AG10803 (cell line): Measurements from ENCODE around the gene TBC1D9.

Source experiments
- DNase-seq: peaks from one replicate; pipeline ENCODE4 v3.0.0; 2010; ENCODE audit warnings: low read depth
- H3K4me3 ChIP-seq: 2 replicates; pipeline ENCODE4 v1.5.1; 2011; ENCODE audit warnings: mild to moderate bottlenecking, low read length, control low read depth
- CTCF ChIP-seq: conservative IDR thresholded peaks from 2 replicates; pipeline ENCODE4 v1.5.1; 2011; ENCODE audit warnings: mild to moderate bottlenecking, low read length, control low read depth, inconsistent platforms

Gene TBC1D9

GRCh38 chr4:140725556-140725955 is 30.6 kb downstream of the TBC1D9 start:
- no peak for TF ChIP-seq CTCF
- H3K4me3 ChIP-seq = no peak overlapping the region

GRCh38 chr4:140724760-140725159 is 31.4 kb downstream of the TBC1D9 start:
- TF ChIP-seq CTCF = no peak
- peak; percentile 25 for DNase-seq
- H3K4me3 ChIP-seq = no peak overlapping the region

More at GRCh38 chr4:140725556-140725955, 30.6 kb downstream of the TBC1D9 start:
- no peak for DNase-seq

DNA sequence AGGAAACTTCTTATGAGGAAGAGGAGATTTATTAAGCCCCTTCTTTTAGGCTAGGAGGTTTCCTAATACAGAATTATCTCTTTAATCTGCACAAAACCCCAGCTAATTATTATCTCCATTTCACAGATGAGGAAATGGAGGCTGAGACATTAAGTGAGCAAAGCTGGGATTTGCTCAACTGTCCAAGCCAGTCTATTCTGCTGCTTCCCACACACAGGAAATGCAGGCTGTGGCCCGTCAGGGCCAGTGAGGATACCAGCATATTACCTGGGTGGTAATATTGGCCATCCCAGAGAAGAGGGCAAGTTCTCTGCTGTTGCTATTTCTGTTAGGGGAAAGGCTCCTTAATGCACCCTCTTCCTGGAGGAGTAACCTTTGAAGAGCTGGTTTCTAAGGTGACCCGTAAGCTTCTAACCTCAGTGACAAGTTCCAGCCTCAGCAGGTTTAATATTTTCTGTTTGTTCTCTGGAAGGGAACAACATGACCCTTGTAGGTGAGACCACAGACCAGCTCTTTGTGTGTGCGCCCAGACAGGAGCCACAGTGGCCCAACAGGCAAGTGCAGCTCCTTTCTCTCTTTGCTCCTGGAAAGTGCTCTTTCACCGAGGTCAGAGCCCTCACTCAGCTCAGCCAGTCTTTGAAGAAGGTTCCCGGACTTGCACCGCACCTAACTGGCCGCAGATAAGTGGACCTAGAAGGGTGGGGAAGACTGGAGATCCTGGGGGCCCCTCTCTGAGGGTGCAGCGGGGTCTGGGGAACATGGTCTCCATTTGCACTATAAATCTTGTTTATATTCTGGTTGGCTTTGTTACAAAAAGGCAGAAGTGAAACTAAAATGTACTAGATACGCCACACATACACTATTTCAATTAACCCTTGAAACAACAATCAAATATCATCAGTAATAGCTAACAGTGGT is 35.5 kb downstream of the TBC1D9 start:
- no peak for DNase-seq

GRCh38 chr4:140719686-140720085 is 36.5 kb downstream of the TBC1D9 start:
- H3K4me3 ChIP-seq = no peak overlapping the region
- no peak for DNase-seq
- TF ChIP-seq CTCF = no peak

More for the DNA sequence above, 35.5 kb downstream of the TBC1D9 start:
- H3K4me3 ChIP-seq = no peak overlapping the region
- no peak for TF ChIP-seq CTCF

- no peak for TF ChIP-seq CTCF
- no peak overlapping the region for H3K4me3 ChIP-seq
- DNase-seq = peak; percentile 75
Observed at GRCh38 chr4:140719022-140719421, 37.2 kb downstream of the TBC1D9 start.

DNA sequence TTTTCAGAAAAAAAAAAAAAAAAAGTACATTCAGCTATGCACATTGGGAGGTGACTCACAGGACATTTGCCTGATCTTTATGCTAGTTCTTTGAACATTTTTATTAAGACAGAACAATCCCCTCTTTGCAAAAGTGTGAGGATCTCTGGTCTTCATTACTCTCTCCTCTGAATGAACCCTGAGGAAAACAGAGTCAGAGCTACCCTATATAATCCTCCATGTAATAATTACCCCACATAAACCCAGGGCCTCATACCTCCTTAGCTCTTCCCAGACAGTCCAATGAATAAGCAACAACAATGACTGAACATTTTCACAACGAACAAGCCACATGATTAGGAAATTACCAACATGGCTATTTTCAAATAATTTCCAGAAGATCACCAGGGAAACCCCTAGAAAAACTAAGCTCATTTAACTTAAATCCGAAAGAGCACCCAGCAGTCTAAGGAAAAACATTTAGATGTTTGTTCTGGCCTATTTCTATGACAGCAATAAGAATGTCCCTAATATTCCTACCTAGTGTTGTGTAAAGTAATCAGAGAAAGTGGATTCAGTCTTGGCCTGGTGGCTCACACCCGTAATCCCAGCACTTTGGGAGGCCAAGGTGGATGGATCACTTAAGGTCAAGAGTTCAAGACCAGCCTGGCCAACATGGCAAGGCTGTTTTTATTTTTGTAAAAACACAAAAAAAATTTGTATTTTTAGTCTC is 37.8 kb downstream of the TBC1D9 start:
- DNase-seq = peak; percentile 68
- no peak overlapping the region for H3K4me3 ChIP-seq
- no peak for TF ChIP-seq CTCF
